ENCODE results near the gene CBFB. TPM values are rescaled to one million over a fixed set of nuclear protein-coding genes. Genes with fewer than 3 reads are reported as not detected.

CBFB gene
- total and polyA plus RNA-seq, 9 of the 15 experiments (the other 6 are each of a cell fraction or from before 2014, with no cell fraction given) = 22.0 to 112 (median 66.5) TPM

GRCh38 chr16:67029254-67030096 is 526 bp downstream of the CBFB start (continued):
- TF ChIP-seq ARNT (IDR thresholded peaks at IDR 0.05) = no peak
- no peak for TF ChIP-seq HOMEZ (CRISPR knock-in tag; IDR thresholded peaks at IDR 0.05)
- TF ChIP-seq HDAC1 (IDR thresholded peaks at IDR 0.05) = 0 out of 4 replicates have a peak, but pooled peaks of 1 of the 2 experiments have one; percentile 24
- TF ChIP-seq THRB (CRISPR knock-in tag; conservative IDR thresholded peaks at IDR 0.05) = no peak
- no peak for TF ChIP-seq PURB (CRISPR knock-in tag; IDR thresholded peaks at IDR 0.05; ENCODE audit: low read depth)
- TF ChIP-seq ZNF174 (CRISPR knock-in tag; IDR thresholded peaks at IDR 0.05) = no peak
- TF ChIP-seq ZNF740 (CRISPR knock-in tag; IDR thresholded peaks at IDR 0.05) = no peak
- TF ChIP-seq ZNF740 (tag; IDR thresholded peaks at IDR 0.05) = no peak; a peak in 1 of 4 replicates
- no peak for TF ChIP-seq HEY1 (CRISPR knock-in tag; IDR thresholded peaks at IDR 0.05; ENCODE audit: borderline replicate concordance)
- no peak for TF ChIP-seq NFIX (CRISPR knock-in tag; IDR thresholded peaks at IDR 0.05; ENCODE audit: low read depth)
- TF ChIP-seq PHTF2 (CRISPR knock-in tag; IDR thresholded peaks at IDR 0.05) = no peak
- TF ChIP-seq SMAD3 (CRISPR knock-in tag; conservative IDR thresholded peaks at IDR 0.05) = no peak
- TF ChIP-seq ZNF668 (CRISPR knock-in tag; IDR thresholded peaks at IDR 0.05) = no peak
- TF ChIP-seq, protein P1, sequence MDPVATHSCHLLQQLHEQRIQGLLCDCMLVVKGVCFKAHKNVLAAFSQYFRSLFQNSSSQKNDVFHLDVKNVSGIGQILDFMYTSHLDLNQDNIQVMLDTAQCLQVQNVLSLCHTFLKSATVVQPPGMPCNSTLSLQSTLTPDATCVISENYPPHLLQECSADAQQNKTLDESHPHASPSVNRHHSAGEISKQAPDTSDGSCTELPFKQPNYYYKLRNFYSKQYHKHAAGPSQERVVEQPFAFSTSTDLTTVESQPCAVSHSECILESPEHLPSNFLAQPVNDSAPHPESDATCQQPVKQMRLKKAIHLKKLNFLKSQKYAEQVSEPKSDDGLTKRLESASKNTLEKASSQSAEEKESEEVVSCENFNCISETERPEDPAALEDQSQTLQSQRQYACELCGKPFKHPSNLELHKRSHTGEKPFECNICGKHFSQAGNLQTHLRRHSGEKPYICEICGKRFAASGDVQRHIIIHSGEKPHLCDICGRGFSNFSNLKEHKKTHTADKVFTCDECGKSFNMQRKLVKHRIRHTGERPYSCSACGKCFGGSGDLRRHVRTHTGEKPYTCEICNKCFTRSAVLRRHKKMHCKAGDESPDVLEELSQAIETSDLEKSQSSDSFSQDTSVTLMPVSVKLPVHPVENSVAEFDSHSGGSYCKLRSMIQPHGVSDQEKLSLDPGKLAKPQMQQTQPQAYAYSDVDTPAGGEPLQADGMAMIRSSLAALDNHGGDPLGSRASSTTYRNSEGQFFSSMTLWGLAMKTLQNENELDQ (CRISPR knock-in tag; IDR thresholded peaks at IDR 0.05; ENCODE audit: borderline replicate concordance) = no peak
- peak; percentile 74 for TF ChIP-seq GABPA (tag; conservative IDR thresholded peaks at IDR 0.05; ENCODE audit: low read depth)
- TF ChIP-seq SREBF1 (IDR thresholded peaks at IDR 0.05; ENCODE audit: borderline replicate concordance, low read depth, low read length) = no peak
- TF ChIP-seq ZBTB5 (IDR thresholded peaks at IDR 0.05) = no peak
- TF ChIP-seq SMARCC2 (IDR thresholded peaks at IDR 0.05; ENCODE audit: low read depth) = no peak; the same call in 1 of the 2 replicates
- TF ChIP-seq XRCC4 (IDR thresholded peaks at IDR 0.05; ENCODE audit: extremely low read depth, insufficient read depth, insufficient read length) = no peak
- no peak for TF ChIP-seq TRIM28 (IDR thresholded peaks at IDR 0.05)
